Upper lobe of right lung (tissue), 1 donor: ENCODE results near the gene CIRBP. TPM values are rescaled to one million over a fixed set of nuclear protein-coding genes. Genes with fewer than 3 reads are reported as not detected.

Experiments
- ATAC-seq: fragments of 200-7000 bp; cut with Tn5 transposase; one replicate; pipeline ENCODE4 v1.9.1; 2020; ENCODE audit warnings: mild to moderate bottlenecking, moderate library complexity
- DNase-seq: peaks from one replicate; pipeline ENCODE4 v3.0.0-alpha.2; 2020
- H3K27ac ChIP-seq: fragments of 200-600 bp; one replicate; pipeline ENCODE4 v1.8.0; 2022
- H3K27me3 ChIP-seq: fragments of 200-600 bp; one replicate; pipeline ENCODE4 v1.8.0; 2022; ENCODE audit warnings: mild to moderate bottlenecking
- H3K36me3 ChIP-seq: fragments of 200-600 bp; one replicate; pipeline ENCODE4 v1.8.0; 2022
- H3K4me1 ChIP-seq: fragments of 200-600 bp; one replicate; pipeline ENCODE4 v1.8.0; 2022
- H3K4me3 ChIP-seq: fragments of 200-600 bp; one replicate; pipeline ENCODE4 v1.8.0; 2022; ENCODE audit warnings: mild to moderate bottlenecking
- H3K9me3 ChIP-seq: fragments of 200-600 bp; one replicate; pipeline ENCODE4 v1.8.0; 2022
- intact Hi-C: fragments of 100-400 bp; cut with DNase I; formaldehyde crosslinking; loops from one replicate; pipeline ENCODE4 v1.11.0; 2022
- total RNA-seq: library from RNA; stranded (reverse); fragmentation: NEBNext Ultra II Directional; extraction: Animal tissue kit (Norgen Biotek cat#: 25700); gene quantifications from one replicate; pipeline ENCODE4 v1.2.1, GENCODE V29; 2021
- TF ChIP-seq, protein P1 (sequence below): fragments of 200-600 bp; IDR thresholded peaks from one replicate; pipeline ENCODE4 v1.8.0; 2022; ENCODE audit warnings: antibody characterized with exemption
- donor health status: DM: no; HTN: yes; CAD: no; lungs with severe emphysema.

CIRBP gene
- total RNA-seq, 1 donor from 2014 or later: 322 TPM

DNA sequence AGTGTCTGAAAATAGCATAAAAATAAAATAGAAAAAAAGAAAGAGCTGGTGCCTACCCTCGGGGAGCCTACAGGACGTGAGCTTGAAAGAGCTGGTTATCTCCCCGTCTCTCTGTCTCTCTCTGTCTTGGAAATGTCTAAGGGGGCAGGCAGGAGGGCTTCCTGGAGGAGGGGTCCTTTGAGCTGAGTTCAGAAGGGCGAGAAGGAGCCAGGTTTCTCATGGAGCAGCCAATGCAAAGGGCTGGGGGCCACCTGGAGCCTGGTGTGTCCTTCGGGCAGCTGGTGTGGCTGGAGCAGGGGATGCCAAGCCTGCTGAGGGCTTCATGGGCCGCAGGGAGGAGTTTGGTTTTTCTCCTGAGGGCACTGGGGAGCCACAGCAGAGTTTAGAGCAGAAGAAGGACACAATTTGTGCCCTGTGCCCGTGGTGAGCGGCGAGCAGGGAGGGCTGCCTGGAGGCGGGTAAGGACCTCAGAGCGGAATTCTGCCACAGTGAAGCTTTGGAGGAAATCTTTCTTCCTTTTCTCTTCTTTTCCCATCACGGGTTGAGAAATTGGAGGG is 55.2 kb downstream of the CIRBP start:
- ATAC-seq (no peak), DNase-seq (no peak)
- TF ChIP-seq, protein P1, sequence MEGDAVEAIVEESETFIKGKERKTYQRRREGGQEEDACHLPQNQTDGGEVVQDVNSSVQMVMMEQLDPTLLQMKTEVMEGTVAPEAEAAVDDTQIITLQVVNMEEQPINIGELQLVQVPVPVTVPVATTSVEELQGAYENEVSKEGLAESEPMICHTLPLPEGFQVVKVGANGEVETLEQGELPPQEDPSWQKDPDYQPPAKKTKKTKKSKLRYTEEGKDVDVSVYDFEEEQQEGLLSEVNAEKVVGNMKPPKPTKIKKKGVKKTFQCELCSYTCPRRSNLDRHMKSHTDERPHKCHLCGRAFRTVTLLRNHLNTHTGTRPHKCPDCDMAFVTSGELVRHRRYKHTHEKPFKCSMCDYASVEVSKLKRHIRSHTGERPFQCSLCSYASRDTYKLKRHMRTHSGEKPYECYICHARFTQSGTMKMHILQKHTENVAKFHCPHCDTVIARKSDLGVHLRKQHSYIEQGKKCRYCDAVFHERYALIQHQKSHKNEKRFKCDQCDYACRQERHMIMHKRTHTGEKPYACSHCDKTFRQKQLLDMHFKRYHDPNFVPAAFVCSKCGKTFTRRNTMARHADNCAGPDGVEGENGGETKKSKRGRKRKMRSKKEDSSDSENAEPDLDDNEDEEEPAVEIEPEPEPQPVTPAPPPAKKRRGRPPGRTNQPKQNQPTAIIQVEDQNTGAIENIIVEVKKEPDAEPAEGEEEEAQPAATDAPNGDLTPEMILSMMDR: no peak
- Histone ChIP-seq H3K27me3 (peaks cover 43% of the 10 kb centered on the region), H3K27ac (no peak overlapping the region), H3K36me3 (no peaks in the 10 kb centered on the region), H3K4me1 (peaks cover 10% of the 10 kb centered on the region), H3K4me3 (no peak overlapping the region), H3K9me3 (no peaks in the 10 kb centered on the region)
- intact Hi-C loops: no loop called here

Other genes starting within 250 kb of the CIRBP start
- gene TMEM259, start 248.2 kb upstream of the CIRBP start, total RNA-seq: 167 TPM
- not detected for gene RNU6-2, start 247.8 kb upstream of the CIRBP start, total RNA-seq
- 220 TPM for gene CNN2, start 242.7 kb upstream of the CIRBP start, total RNA-seq
- gene ABCA7, start 229.2 kb upstream of the CIRBP start, total RNA-seq: 51.0 TPM
- 98.2 TPM for gene ARHGAP45, start 202.2 kb upstream of the CIRBP start, total RNA-seq
- gene POLR2E, start 174.0 kb upstream of the CIRBP start, total RNA-seq: 155 TPM
- gene GPX4, start 165.3 kb upstream of the CIRBP start, total RNA-seq: 387 TPM
- gene SBNO2, start 95.1 kb upstream of the CIRBP start, total RNA-seq: 125 TPM
- gene STK11, start 63.6 kb upstream of the CIRBP start, total RNA-seq: 51.8 TPM
- 1.0 TPM for gene CBARP, start 31.3 kb upstream of the CIRBP start, total RNA-seq
- 126 TPM for gene ATP5F1D, start 27.6 kb upstream of the CIRBP start, total RNA-seq
- 135 TPM for gene MIDN, start 20.7 kb upstream of the CIRBP start, total RNA-seq
- gene FAM174C, start 6.2 kb downstream of the CIRBP start, total RNA-seq: 41.4 TPM
- gene EFNA2, start 16.5 kb downstream of the CIRBP start, total RNA-seq: not detected
- 78.2 TPM for gene NDUFS7, start 114.6 kb downstream of the CIRBP start, total RNA-seq
- gene GAMT, start 132.2 kb downstream of the CIRBP start, total RNA-seq: 7.1 TPM
- gene DAZAP1, start 138.3 kb downstream of the CIRBP start, total RNA-seq: 98.7 TPM
- 841 TPM for gene RPS15, start 169.1 kb downstream of the CIRBP start, total RNA-seq
- gene APC2, start 180.8 kb downstream of the CIRBP start, total RNA-seq: 0.20 TPM
- gene C19orf25, start 209.9 kb downstream of the CIRBP start, total RNA-seq: 26.3 TPM
- gene PCSK4, start 221.0 kb downstream of the CIRBP start, total RNA-seq: 4.3 TPM
- 1.2 TPM for gene REEP6, start 221.8 kb downstream of the CIRBP start, total RNA-seq
- gene ADAMTSL5, start 243.7 kb downstream of the CIRBP start, total RNA-seq: 4.8 TPM